HepG2 (cell line): ENCODE measurements around the gene LDB3. TPM values are rescaled to one million over a fixed set of nuclear protein-coding genes. Genes with fewer than 3 reads are reported as not detected.

ENCODE experiments used
- ATAC-seq: fragments of 200-7000 bp; cut with Tn5 transposase; 3 replicates; pipeline ENCODE4 v1.9.1; 2020; ENCODE audit warnings: mild to moderate bottlenecking, moderate library complexity
- BruUV-seq: library from RNA; stranded (reverse); fragments of 400-500 nt; replicated peaks from 2 replicates; lab custom pipeline; 2021; lab: Mats Ljungman, UMichigan
- CTCF ChIA-PET: fragments of 300-600 bp; formaldehyde crosslinking; extraction: SDS; loops from one replicate; lab custom pipeline; 2021; ENCODE audit warnings: low total read pairs, inconsistent platforms, low intra/inter-chr PET ratio; lab: Yijun Ruan, JAX
- POLR2A ChIA-PET: fragments of 350-600 bp; sonication (Branson Sonifier 250); formaldehyde crosslinking; loops from one replicate; lab custom pipeline; 2020; ENCODE audit warnings: antibody characterized with exemption, inconsistent platforms; lab: Yijun Ruan, JAX
- DNase-seq: peaks from one replicate; pipeline ENCODE4 v3.0.0-alpha.2; 2015; ENCODE audit warnings: low spot score
- FAIRE-seq: peaks from 3 replicates; lab custom pipeline; 2011; peaks lifted over from hg19 to GRCh38; lab: Jason Lieb, UNC
- H2AFZ ChIP-seq: one replicate; pipeline ENCODE4 v1.6.1; 2011; ENCODE audit warnings: low read length, inconsistent platforms
- H3K27ac ChIP-seq: fragments of 300-600 bp; 3 replicates; pipeline ENCODE4 v1.8.0; 2011; ENCODE audit warnings: mixed run types, mild to moderate bottlenecking, mixed read lengths, low read length, inconsistent platforms; ENCODE audit not compliant: insufficient read depth; ENCODE audit errors: extremely low read length
- H3K27me3 ChIP-seq, 2 experiments: fragments of 200-600 bp in 1 of 2; 2 replicates in 1 of 2; 3 replicates in 1 of 2; pipeline versions ENCODE4 v1.6.0 to v1.8.0; 2011; ENCODE audit warnings: low read length in 2 of 2, mild to moderate bottlenecking in 2 of 2, moderate library complexity in 2 of 2, inconsistent platforms in 1 of 2; ENCODE audit not compliant: insufficient read depth in 2 of 2, control insufficient read depth in 1 of 2
- H3K36me3 ChIP-seq, 2 experiments: fragments of 200-600 bp in 1 of 2; replicated peaks in 1 of 2; 2 replicates in 1 of 2; 3 replicates in 1 of 2; pipeline versions ENCODE4 v1.5.1 to v1.8.0; 2011; ENCODE audit warnings: low read length in 2 of 2, inconsistent platforms in 1 of 2; ENCODE audit not compliant: insufficient read depth in 2 of 2, control insufficient read depth in 1 of 2
- H3K4me1 ChIP-seq: 2 replicates; pipeline ENCODE4 v1.5.1; 2012; ENCODE audit warnings: low read length, inconsistent platforms; ENCODE audit not compliant: insufficient read depth
- H3K4me2 ChIP-seq: 2 replicates; pipeline ENCODE4 v1.6.0; 2011; ENCODE audit warnings: low read depth, low read length, inconsistent platforms
- H3K4me3 ChIP-seq, 3 experiments: fragments of 200-600 bp in 1 of 3; sonication (generic), shearing (Covaris generic) in 1 of 3; replicated peaks in 1 of 3; 2 replicates each; pipeline ENCODE4 v1.5.1; 2011 to 2016; ENCODE audit warnings: low read length in 3 of 3, inconsistent platforms in 2 of 3, low read depth in 2 of 3, mild to moderate bottlenecking in 2 of 3, control low read depth in 1 of 3, mixed read lengths in 1 of 3; ENCODE audit not compliant: insufficient read depth in 1 of 3
- H3K79me2 ChIP-seq: one replicate; pipeline ENCODE4 v1.6.1; 2011; ENCODE audit warnings: low read length, inconsistent platforms; ENCODE audit not compliant: insufficient read depth
- H3K9ac ChIP-seq: 2 replicates; pipeline ENCODE4 v1.6.0; 2011; ENCODE audit warnings: mild to moderate bottlenecking, low read depth, low read length, inconsistent platforms; ENCODE audit not compliant: insufficient read depth
- H3K9me3 ChIP-seq: 2 replicates; pipeline ENCODE4 v1.5.1; 2012; ENCODE audit warnings: mild to moderate bottlenecking, low read length
- H4K20me1 ChIP-seq: 2 replicates; pipeline ENCODE4 v1.6.0; 2011; ENCODE audit warnings: inconsistent platforms, mild to moderate bottlenecking, low read length, moderate library complexity; ENCODE audit not compliant: insufficient read depth
- ZBTB20 ChIP-seq: sonication (generic); formaldehyde crosslinking; IDR thresholded peaks from 2 replicates; pipeline ENCODE4 v1.8.1; 2023; ENCODE audit warnings: missing genetic modification reagents, low read depth, mild to moderate bottlenecking, borderline replicate concordance
- ZFP62 ChIP-seq: sonication (generic); formaldehyde crosslinking; IDR thresholded peaks from 2 replicates; pipeline ENCODE4 v1.4.0; 2020; ENCODE audit warnings: missing genetic modification reagents
- ZNF335 ChIP-seq: sonication (generic); formaldehyde crosslinking; IDR thresholded peaks from 2 replicates; pipeline ENCODE4 v1.4.0; 2020; ENCODE audit warnings: missing genetic modification reagents
- ZNF431 ChIP-seq: sonication (generic); formaldehyde crosslinking; IDR thresholded peaks from 2 replicates; pipeline ENCODE4 v1.9.0; 2022; ENCODE audit warnings: missing genetic modification reagents, low read depth, mild to moderate bottlenecking, borderline replicate concordance
- ZSCAN25 ChIP-seq: sonication (generic); formaldehyde crosslinking; IDR thresholded peaks from 2 replicates; pipeline ENCODE4 v1.8.0; 2022; ENCODE audit warnings: mild to moderate bottlenecking, missing genetic modification reagents
- WGBS: methylation state at CpG from one replicate; pipeline ENCODE4 v1.1.6; 2017; ENCODE audit warnings: low lambda C conversion rate; 5-methylcytosine and 5-hydroxymethylcytosine counted together
- in situ Hi-C: cut with HindIII; loops from 2 replicates; pipeline ENCODE4 v1.10.0; 2017; ENCODE audit warnings: low pct_unique_long_range_greater_than_20kb; ENCODE audit not compliant: extremely low pct_ligation_motif_present
- intact Hi-C: fragments of 100-400 bp; cut with micrococcal nuclease; formaldehyde crosslinking; loops from one replicate; pipeline ENCODE4 v1.10.0; 2022; ENCODE audit not compliant: unreplicated experiment
- polyA plus RNA-seq, 8 experiments: library from polyadenylated mRNA; depleted of rRNA in 3 of 8; stranded (reverse) in 7 of 8; unstranded in 1 of 8; fragments of >200 nt; fragmentation: Illumina TruSeq in 4 of 8; extraction: Trizol in 4 of 8; gene quantifications; 2 replicates each; pipeline versions ENCODE4 v1.2.1 to v1.2.3, GENCODE V29; 2011 to 2016; ENCODE audit warnings: low read depth in 4 of 8, missing spikeins in 1 of 8, mixed read lengths in 1 of 8; ENCODE audit not compliant: insufficient read depth in 1 of 8
- total RNA-seq, 5 experiments: library from RNA; depleted of rRNA; stranded (reverse); fragments of >200 nt; fragmentation: Illumina TruSeq; extraction: Trizol; gene quantifications; 2 replicates each; pipeline ENCODE4 v1.2.3, GENCODE V29; 2016; ENCODE audit warnings: low read depth in 1 of 5
- TF ChIP-seq, protein P1 (sequence below): sonication (generic); formaldehyde crosslinking; IDR thresholded peaks from 2 replicates; pipeline ENCODE4 v1.9.0; 2022; ENCODE audit warnings: missing genetic modification reagents, mild to moderate bottlenecking, borderline replicate concordance

The LDB3 gene
- total and polyA plus RNA-seq, 2 of the 13 experiments (the other 11 are each of a cell fraction or from before 2014, with no cell fraction given), result not detected

DNA sequence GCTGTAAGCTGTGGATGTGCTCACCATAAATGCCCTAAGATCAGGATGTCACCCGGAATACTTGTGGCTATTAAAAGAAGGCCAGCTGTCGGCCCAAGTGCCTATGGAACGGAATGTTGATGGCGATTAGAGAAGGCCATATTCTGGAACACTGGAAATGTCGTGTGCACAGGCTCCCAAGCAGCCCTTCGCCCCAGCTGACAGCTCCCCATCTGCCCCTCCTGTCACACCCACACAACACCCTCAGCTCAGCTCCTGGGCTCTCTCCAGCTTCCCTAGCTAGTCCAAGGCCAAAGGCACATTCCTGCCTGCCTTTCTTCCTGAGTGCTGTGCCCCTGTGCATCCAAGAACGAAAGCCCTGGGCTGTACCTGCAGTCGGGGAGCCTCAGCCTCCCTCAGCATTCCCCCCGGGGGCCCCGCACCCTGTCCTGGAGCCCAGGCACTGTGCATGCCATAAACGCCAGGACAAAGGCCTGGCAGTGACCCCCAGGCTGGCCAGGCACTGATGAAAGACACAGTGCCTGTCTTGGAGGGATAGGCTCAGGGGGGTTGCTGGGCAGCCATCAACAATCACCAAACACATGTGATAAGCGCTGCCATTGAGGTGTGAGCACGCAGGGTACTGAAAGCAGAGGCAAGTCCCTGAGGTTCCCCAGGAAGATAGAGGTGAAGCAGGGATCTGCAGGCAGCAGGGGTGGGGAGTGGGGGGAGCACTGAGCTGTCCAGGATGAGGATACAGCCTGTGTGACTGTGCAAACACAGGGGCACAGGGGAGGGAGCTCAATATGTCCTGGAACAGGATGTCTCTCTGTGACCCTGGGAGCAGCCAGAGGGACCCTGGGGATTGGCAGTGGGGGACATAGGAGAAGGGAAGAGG, 3.7 kb upstream of the LDB3 start:
- DNase-seq (no peak), ATAC-seq (peak; percentile 24), FAIRE-seq (no peak)
- H3K36me3 ChIP-seq, result no peaks in the 10 kb centered on the region
- H3K4me3 ChIP-seq, result no peak overlapping the region
- H3K4me1 ChIP-seq, result no peaks in the 10 kb centered on the region
- in situ Hi-C loops, result no loop called here
- no peak overlapping the region for H3K4me2 ChIP-seq
- H3K27ac ChIP-seq, result no peak overlapping the region
- TF ChIP-seq ZNF335 (CRISPR knock-in tag) (no peak), ZNF431 (CRISPR knock-in tag) (no peak), ZFP62 (CRISPR knock-in tag) (no peak), ZSCAN25 (CRISPR knock-in tag) (peak; percentile 84)
- TF ChIP-seq, protein P1, sequence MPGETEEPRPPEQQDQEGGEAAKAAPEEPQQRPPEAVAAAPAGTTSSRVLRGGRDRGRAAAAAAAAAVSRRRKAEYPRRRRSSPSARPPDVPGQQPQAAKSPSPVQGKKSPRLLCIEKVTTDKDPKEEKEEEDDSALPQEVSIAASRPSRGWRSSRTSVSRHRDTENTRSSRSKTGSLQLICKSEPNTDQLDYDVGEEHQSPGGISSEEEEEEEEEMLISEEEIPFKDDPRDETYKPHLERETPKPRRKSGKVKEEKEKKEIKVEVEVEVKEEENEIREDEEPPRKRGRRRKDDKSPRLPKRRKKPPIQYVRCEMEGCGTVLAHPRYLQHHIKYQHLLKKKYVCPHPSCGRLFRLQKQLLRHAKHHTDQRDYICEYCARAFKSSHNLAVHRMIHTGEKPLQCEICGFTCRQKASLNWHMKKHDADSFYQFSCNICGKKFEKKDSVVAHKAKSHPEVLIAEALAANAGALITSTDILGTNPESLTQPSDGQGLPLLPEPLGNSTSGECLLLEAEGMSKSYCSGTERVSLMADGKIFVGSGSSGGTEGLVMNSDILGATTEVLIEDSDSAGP (CRISPR knock-in tag), result peak; percentile 33; the same call in 1 of the 2 replicates
- no TSS peak for BruUV-seq
- no peaks in the 10 kb centered on the region for H3K79me2 ChIP-seq
- H4K20me1 ChIP-seq, result no peaks in the 10 kb centered on the region
- intact Hi-C loops, result no loop called here
- H3K9me3 ChIP-seq, result no peaks in the 10 kb centered on the region
- CTCF ChIA-PET, result no interaction called here
- H3K27me3 ChIP-seq, result peaks cover 20 to 87% of the 10 kb centered on the region in 2 experiments
- WGBS, result 13% methylated on average over 3 of the region's 13 CpGs
- H2AFZ ChIP-seq, result no peak overlapping the region
- POLR2A ChIA-PET, result no interaction called here
- no peak overlapping the region for H3K9ac ChIP-seq

DNA sequence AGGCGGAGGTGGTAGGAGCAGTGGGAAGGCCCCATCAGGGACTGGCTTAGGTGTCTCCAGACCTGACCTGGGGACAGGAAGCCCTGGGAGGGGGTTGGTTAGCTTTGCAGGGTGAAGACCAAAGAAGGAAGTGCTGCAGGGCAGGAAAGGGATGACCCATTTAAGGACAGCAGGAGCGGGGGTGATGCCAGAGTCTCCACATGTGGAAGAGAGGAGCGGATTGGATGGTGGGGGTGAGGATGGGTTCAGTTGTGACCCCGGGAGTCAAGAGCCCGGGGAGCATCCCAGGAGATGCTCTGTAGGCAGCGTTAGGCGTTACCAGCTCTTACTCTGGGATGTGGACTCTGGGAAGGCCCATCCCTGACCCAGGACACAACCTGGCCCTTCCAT, 3.1 kb upstream of the LDB3 start:
- no peaks in the 10 kb centered on the region for H3K9me3 ChIP-seq
- ATAC-seq, result no peak
- intact Hi-C loops (no loop called here), in situ Hi-C loops (no loop called here)
- H3K79me2 ChIP-seq, result no peaks in the 10 kb centered on the region
- no peak for FAIRE-seq
- H3K27ac ChIP-seq, result no peak overlapping the region
- BruUV-seq, result no TSS peak
- no peaks in the 10 kb centered on the region for H3K36me3 ChIP-seq
- 13% methylated on average over 4 of the region's 7 CpGs for WGBS
- H3K4me2 ChIP-seq, result no peak overlapping the region
- H4K20me1 ChIP-seq, result no peaks in the 10 kb centered on the region
- H3K4me1 ChIP-seq, result no peaks in the 10 kb centered on the region
- H3K27me3 ChIP-seq, result peaks cover 19 to 80% of the 10 kb centered on the region in 2 experiments
- no peak overlapping the region for H2AFZ ChIP-seq
- no peak for DNase-seq
- TF ChIP-seq ZBTB20 (CRISPR knock-in tag), result no peak
- TF ChIP-seq, all 625 proteins: peak for 0
- ChIA-PET CTCF (no interaction called here), POLR2A (no interaction called here)
- no peak overlapping the region for H3K9ac ChIP-seq
- H3K4me3 ChIP-seq, result no peak overlapping the region
